ENCODE measurements around the gene IGF1R.
A peak's percentile ranks its signal among the peaks of the same experiment; 100 is the strongest.

The IGF1R gene

DNA sequence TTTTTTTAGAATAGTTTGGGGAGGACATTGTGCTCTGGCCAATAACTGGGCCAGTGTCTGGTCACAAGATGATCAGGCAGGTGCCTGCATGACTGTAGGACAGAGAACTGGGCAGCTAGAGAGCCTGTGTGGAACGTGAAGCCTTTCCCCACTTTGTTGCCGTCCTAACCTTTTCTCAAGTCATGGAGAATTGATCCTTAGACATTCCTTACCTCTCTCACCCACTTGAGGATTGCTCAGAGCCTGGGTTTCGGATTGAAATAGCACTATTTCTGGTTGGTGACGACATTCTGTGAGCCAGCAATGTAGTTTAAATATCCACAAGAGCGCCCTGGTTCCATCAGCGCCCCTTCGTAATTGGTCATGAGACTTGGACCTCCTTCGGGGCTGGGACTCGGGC lies 138.4 kb downstream of the IGF1R start:
- no peak for DNase-seq (ENCODE audit: low read depth in 2 of 2)

DNA sequence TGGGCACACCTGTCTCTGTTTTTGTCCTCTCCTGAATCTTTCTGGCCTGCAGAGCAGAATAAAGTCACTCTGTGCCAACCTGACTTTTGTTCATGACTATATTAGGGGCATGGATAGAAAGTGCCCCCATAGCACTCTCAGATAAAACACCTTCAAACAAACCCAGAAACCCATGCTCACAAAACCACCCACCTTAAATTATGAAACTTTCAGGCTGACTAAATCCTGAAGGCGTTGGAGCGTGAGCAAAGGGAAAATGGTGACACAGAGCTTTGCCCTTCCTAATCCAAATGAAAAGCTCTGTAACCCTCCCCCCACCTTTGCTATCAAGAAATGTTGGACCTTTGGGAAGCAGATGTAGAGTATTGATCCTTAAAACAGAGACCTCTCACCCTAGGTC lies 138.9 kb downstream of the IGF1R start:
- no peak overlapping the region for H3K4me3 ChIP-seq (replicated peaks in 1 of 2; ENCODE audit: low read depth in 2 of 2, low read length in 2 of 2)
- TF ChIP-seq, protein P1, sequence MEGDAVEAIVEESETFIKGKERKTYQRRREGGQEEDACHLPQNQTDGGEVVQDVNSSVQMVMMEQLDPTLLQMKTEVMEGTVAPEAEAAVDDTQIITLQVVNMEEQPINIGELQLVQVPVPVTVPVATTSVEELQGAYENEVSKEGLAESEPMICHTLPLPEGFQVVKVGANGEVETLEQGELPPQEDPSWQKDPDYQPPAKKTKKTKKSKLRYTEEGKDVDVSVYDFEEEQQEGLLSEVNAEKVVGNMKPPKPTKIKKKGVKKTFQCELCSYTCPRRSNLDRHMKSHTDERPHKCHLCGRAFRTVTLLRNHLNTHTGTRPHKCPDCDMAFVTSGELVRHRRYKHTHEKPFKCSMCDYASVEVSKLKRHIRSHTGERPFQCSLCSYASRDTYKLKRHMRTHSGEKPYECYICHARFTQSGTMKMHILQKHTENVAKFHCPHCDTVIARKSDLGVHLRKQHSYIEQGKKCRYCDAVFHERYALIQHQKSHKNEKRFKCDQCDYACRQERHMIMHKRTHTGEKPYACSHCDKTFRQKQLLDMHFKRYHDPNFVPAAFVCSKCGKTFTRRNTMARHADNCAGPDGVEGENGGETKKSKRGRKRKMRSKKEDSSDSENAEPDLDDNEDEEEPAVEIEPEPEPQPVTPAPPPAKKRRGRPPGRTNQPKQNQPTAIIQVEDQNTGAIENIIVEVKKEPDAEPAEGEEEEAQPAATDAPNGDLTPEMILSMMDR (IDR thresholded peaks at IDR 0.05; ENCODE audit: low read depth, low read length): no peak
- DNase-seq (ENCODE audit: low read depth in 2 of 2): no peak

More for the DNA sequence above, 138.4 kb downstream of the IGF1R start:
- TF ChIP-seq, protein P1 (IDR thresholded peaks at IDR 0.05; ENCODE audit: low read depth, low read length): no peak
- H3K4me3 ChIP-seq (replicated peaks in 1 of 2; ENCODE audit: low read depth in 2 of 2, low read length in 2 of 2): no peak overlapping the region

DNA sequence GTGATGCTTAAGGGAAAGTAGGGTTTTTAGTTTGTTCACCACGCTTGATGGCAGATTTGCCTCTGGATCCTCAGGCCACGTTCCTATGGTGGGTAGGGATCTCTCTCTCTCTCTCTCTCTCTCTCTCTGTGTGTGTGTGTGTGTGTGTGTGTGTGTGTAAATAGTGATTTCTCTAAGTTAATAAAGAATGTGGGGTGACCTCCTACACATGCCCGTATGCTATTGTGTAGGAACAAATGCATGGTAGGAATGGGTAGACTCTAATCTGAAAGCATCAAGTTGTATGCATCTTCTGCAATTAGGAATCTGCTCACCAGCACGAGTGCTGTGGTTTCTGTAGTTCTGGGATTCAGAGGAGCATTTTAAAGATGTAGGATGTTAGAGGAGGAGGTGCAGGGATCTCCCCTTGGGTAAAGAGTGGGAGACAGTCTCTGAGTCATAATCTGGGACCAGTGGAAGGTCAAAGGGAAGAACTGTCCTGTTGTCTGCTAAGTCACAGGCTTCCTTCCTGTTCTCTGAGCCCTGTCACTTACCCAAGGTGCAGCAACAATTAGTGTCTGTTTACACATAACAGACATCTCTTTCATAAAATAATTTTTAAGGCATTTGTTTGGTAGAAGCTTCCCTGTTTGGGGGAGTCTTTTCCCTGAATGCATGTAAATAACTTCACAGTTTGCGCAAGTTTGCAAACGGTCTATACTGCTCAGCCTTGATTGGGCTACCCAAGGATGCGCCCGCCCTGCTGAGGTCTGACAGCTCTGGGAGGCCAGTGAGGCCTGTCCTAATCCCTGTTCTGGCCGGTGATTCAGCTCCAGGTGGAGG lies 139.8 kb downstream of the IGF1R start:
- TF ChIP-seq, protein P1 (IDR thresholded peaks at IDR 0.05; ENCODE audit: low read depth, low read length): no peak
- no peak overlapping the region for H3K4me3 ChIP-seq (replicated peaks in 1 of 2; ENCODE audit: low read depth in 2 of 2, low read length in 2 of 2)
- DNase-seq (ENCODE audit: low read depth in 2 of 2): peak in 1 of 2 donors; percentile 32

DNA sequence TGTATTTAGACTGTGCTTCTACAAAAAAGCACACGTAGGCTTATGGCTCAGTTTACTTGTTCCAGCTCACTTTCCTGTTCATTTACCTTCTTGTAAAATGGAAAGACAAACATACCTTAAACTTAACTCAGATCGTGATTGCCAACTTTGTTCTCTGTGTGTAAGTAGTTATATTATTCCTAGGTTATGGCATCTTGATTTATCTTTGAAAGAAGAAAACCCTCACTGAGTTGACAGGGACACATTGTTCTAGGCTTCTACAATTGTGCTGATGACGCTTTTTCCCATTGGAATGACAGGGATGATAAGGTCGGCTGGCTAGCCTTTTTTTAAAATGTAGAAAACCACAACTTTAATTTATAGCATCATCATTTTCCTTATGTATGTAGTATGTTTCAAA lies 140.7 kb downstream of the IGF1R start:
- DNase-seq (ENCODE audit: low read depth in 2 of 2): peak in 1 of 2 donors; percentile 25
- no peak overlapping the region for H3K4me3 ChIP-seq (replicated peaks in 1 of 2; ENCODE audit: low read depth in 2 of 2, low read length in 2 of 2)
- TF ChIP-seq, protein P1 (IDR thresholded peaks at IDR 0.05; ENCODE audit: low read depth, low read length): no peak

DNA sequence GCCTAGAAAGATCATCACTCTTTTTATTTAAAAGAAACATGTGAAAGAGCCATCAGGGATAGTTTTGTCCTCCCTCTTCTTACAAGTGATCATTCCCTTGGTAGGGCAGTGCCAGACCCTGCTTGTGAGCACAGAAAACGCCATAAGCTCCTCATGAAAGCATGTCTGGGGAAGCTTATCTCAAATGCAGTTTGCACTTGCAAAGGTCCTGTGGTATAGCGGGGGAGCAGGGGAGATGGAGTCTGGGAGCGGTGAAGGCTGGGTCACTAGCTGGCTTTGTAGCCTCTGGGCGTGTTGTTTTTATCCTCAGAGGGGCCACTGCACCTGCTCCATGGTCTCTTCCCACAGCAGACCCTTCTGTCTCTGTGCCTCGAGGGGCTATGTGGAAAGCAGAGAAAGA lies 141.9 kb downstream of the IGF1R start:
- no peak overlapping the region for H3K4me3 ChIP-seq (replicated peaks in 1 of 2; ENCODE audit: low read depth in 2 of 2, low read length in 2 of 2)
- TF ChIP-seq, protein P1 (IDR thresholded peaks at IDR 0.05; ENCODE audit: low read depth, low read length): no peak
- no peak for DNase-seq (ENCODE audit: low read depth in 2 of 2)

DNA sequence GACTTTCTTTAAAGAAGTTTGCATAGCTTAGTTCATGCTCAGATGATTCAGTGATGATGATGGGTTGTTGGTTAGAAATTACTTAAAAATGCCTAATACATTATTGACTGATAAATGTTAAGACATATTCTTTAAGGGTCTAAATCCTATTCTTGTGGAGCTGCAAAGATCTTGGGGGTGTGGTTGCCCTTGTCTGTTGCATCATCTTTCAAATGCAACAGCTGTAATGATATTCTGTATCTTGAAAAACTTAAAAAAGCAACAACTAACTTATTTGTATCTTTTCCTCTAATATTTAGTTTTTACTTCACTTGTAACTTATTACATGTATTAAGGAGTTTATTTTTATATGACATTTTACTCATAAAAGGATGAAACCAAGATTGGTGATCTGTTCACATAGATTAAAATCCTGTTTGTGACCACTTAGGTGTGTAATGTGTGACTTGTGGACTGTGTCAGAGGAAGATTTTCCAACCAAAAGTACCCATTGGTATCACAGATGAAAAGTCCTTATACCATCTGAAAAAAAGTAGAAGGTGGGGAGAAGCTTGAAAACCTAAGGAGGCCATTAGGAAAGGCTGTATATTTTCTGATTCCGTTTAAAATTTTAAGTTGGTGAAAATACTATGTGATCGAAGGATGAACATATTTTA lies 142.8 kb downstream of the IGF1R start:
- TF ChIP-seq, protein P1 (IDR thresholded peaks at IDR 0.05; ENCODE audit: low read depth, low read length): no peak
- DNase-seq (ENCODE audit: low read depth in 2 of 2): no peak

More for the DNA sequence above, 142.8 kb downstream of the IGF1R start:
- no peak overlapping the region for H3K4me3 ChIP-seq (replicated peaks in 1 of 2; ENCODE audit: low read depth in 2 of 2, low read length in 2 of 2)
